ENCODE results near the gene ATG2B.

- TF ChIP-seq, protein P1, sequence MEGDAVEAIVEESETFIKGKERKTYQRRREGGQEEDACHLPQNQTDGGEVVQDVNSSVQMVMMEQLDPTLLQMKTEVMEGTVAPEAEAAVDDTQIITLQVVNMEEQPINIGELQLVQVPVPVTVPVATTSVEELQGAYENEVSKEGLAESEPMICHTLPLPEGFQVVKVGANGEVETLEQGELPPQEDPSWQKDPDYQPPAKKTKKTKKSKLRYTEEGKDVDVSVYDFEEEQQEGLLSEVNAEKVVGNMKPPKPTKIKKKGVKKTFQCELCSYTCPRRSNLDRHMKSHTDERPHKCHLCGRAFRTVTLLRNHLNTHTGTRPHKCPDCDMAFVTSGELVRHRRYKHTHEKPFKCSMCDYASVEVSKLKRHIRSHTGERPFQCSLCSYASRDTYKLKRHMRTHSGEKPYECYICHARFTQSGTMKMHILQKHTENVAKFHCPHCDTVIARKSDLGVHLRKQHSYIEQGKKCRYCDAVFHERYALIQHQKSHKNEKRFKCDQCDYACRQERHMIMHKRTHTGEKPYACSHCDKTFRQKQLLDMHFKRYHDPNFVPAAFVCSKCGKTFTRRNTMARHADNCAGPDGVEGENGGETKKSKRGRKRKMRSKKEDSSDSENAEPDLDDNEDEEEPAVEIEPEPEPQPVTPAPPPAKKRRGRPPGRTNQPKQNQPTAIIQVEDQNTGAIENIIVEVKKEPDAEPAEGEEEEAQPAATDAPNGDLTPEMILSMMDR (IDR thresholded peaks at IDR 0.05) = no peak
- no peak for TF ChIP-seq POLR2A (IDR thresholded peaks at IDR 0.05)
Observed at GRCh38 chr14:96410119-96410518, 47.0 kb upstream of the ATG2B start.
